NT2/D1 (cell line): Measurements from ENCODE around the gene PTDSS2.
"Not testable (repeated sequence)": the region's sequence is repeated elsewhere in the genome, so short reads cannot be mapped to it uniquely, and the experiment has no call there.

ENCODE experiments used
- SUZ12 ChIP-seq: IDR thresholded peaks from 2 replicates; pipeline ENCODE4 v1.6.1; 2011; ENCODE audit not compliant: insufficient read length, insufficient read depth; ENCODE audit errors: extremely low read depth
- YY1 ChIP-seq: IDR thresholded peaks from 2 replicates; pipeline ENCODE4 v1.6.1; 2011; ENCODE audit not compliant: insufficient read length, insufficient read depth
- ZNF274 ChIP-seq: IDR thresholded peaks from 2 replicates; pipeline ENCODE4 v1.6.1; 2011; ENCODE audit warnings: mild to moderate bottlenecking, low read depth, low read length

GRCh38 chr11:424766-425165 is 25.3 kb upstream of the PTDSS2 start:
- not testable (repeated sequence) for TF ChIP-seq SUZ12, ZNF274, YY1
